ENCODE data around the gene BCAS3.

The BCAS3 gene

GRCh38 chr17:61334673-61335072 is 657.0 kb downstream of the BCAS3 start:
- no peak for DNase-seq (ENCODE audit: extremely low spot score)
- POLR2A ChIA-PET, result no interaction called here
- TF ChIP-seq, protein P1, sequence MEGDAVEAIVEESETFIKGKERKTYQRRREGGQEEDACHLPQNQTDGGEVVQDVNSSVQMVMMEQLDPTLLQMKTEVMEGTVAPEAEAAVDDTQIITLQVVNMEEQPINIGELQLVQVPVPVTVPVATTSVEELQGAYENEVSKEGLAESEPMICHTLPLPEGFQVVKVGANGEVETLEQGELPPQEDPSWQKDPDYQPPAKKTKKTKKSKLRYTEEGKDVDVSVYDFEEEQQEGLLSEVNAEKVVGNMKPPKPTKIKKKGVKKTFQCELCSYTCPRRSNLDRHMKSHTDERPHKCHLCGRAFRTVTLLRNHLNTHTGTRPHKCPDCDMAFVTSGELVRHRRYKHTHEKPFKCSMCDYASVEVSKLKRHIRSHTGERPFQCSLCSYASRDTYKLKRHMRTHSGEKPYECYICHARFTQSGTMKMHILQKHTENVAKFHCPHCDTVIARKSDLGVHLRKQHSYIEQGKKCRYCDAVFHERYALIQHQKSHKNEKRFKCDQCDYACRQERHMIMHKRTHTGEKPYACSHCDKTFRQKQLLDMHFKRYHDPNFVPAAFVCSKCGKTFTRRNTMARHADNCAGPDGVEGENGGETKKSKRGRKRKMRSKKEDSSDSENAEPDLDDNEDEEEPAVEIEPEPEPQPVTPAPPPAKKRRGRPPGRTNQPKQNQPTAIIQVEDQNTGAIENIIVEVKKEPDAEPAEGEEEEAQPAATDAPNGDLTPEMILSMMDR (IDR thresholded peaks at IDR 0.05; ENCODE audit: control extremely low read depth, extremely low read depth, low read depth, missing control alignments), result no peak
- CTCF ChIA-PET, result no interaction called here

GRCh38 chr17:61335105-61335844 is 657.6 kb downstream of the BCAS3 start:
- ChIA-PET CTCF (interaction anchor here (0.6 kb wide), 1 partner anchor 180 kb away, joined by 3 read pairs; no protein-coding TSS in a partner anchor), POLR2A (no interaction called here)
- TF ChIP-seq, protein P1 (IDR thresholded peaks at IDR 0.05; ENCODE audit: control extremely low read depth, extremely low read depth, low read depth, missing control alignments), result no peak
- no peak for DNase-seq (ENCODE audit: extremely low spot score)

GRCh38 chr17:61335845-61336655 is 658.4 kb downstream of the BCAS3 start:
- POLR2A ChIA-PET, result no interaction called here
- TF ChIP-seq, protein P1 (IDR thresholded peaks at IDR 0.05; ENCODE audit: control extremely low read depth, extremely low read depth, low read depth, missing control alignments), result no peak
- no peak for DNase-seq (ENCODE audit: extremely low spot score)
- CTCF ChIA-PET, result interaction anchor here (0.6 kb wide), 1 partner anchor 180 kb away, joined by 3 read pairs; no protein-coding TSS in a partner anchor

- DNase-seq (ENCODE audit: extremely low spot score), result no peak
- ChIA-PET POLR2A (no interaction called here), CTCF (no interaction called here)
- TF ChIP-seq, protein P1 (IDR thresholded peaks at IDR 0.05; ENCODE audit: control extremely low read depth, extremely low read depth, low read depth, missing control alignments), result no peak
Measured at GRCh38 chr17:61337290-61337689, 659.6 kb downstream of the BCAS3 start.

- CTCF ChIA-PET, result no interaction called here
- POLR2A ChIA-PET, result no interaction called here
Measured at GRCh38 chr17:61338000-61338798, 660.5 kb downstream of the BCAS3 start.

More at GRCh38 chr17:61338000-61338798, 660.5 kb downstream of the BCAS3 start:
- TF ChIP-seq, protein P1 (IDR thresholded peaks at IDR 0.05; ENCODE audit: control extremely low read depth, extremely low read depth, low read depth, missing control alignments), result no peak
- no peak for DNase-seq (ENCODE audit: extremely low spot score)
